Measurements from ENCODE around the gene PPP5C. TPM values are rescaled to one million over a fixed set of nuclear protein-coding genes. Genes with fewer than 3 reads are reported as not detected.

The PPP5C gene, protein sequence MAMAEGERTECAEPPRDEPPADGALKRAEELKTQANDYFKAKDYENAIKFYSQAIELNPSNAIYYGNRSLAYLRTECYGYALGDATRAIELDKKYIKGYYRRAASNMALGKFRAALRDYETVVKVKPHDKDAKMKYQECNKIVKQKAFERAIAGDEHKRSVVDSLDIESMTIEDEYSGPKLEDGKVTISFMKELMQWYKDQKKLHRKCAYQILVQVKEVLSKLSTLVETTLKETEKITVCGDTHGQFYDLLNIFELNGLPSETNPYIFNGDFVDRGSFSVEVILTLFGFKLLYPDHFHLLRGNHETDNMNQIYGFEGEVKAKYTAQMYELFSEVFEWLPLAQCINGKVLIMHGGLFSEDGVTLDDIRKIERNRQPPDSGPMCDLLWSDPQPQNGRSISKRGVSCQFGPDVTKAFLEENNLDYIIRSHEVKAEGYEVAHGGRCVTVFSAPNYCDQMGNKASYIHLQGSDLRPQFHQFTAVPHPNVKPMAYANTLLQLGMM
- 69.7 TPM for total RNA-seq

GRCh38 chr19:46346821-46347571 is at the start of gene PPP5C:
Gene PPP5C, plus strand, starts transcription at chr19:46347087. Its CDS starts 10 bp downstream, at chr19:46347097.

GRCh38 chr19:46413262-46414031 is 66.6 kb downstream of the PPP5C start, which contains the start of gene CCDC8:
Gene CCDC8, minus strand, starts transcription at chr19:46413564. Its CDS starts 754 bp downstream, at chr19:46412810.

DNA sequence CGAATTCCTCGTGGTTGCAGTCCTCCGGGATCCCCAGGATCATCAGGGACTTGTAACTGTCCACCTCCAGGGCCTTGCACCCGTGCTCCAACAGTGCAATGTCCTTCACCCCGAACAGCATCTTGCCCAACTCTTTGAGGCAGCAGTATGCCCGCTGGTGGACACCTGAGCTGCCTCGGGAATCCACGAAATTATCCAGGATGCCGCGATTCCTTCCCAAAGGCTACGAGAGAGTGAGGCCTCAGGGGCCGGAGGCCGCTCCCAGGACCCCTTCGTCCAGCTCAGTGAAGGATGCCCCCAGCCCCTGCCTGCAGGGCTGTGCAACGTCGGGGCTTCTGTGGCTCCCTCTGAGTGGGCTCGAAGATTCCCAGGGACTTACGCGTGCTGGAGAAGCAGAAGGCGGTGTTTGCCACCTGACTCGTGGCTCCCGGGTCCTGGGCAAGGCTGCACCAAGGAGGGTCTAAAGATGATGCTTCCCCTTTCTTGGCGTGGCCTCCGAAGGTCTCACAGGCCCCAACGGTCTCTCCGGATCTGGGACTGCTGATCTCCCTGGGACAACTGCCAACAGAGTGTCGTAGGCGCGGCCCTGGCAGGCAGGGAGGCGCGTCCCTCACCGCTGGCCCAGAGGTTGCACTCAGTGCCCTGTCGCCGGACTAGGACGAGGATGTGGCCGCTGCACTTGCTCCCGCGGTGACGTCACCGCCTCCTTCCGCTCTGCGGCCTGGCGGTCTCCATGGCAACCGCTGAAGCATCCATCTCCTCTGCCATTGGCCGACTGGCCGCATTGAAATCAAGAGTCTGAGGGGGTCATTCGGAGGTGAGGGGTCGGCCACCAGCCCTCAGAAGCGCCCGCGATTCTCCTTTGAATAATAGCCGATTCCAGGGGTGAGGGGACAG is 81.6 kb downstream of the PPP5C start, which contains the start of gene PNMA8C:
Gene PNMA8C, minus strand, starts transcription at position 698 of the 897 bp plus-strand sequence. Its CDS starts 577 bp downstream, at position 121.

Small RNA genes lying within 50 kb of the gene (small RNA-seq; reads per million reads assigned to genes)
- not detected for gene RNU6-924P

Other genes with a start within 250 kb of the PPP5C start
- not detected for gene IGFL3, start 222.4 kb upstream of the PPP5C start, total RNA-seq
- gene IGFL2, start 198.8 kb upstream of the PPP5C start, total RNA-seq: 0.92 TPM
- gene IGFL1, start 117.3 kb upstream of the PPP5C start, total RNA-seq: not detected
- gene HIF3A, start 50.0 kb upstream of the PPP5C start, total RNA-seq: 8.8 TPM
- gene CCDC8, start 66.5 kb downstream of the PPP5C start, total RNA-seq: 8.1 TPM
- gene PNMA8C, start 81.8 kb downstream of the PPP5C start, total RNA-seq: 39.2 TPM
- gene PNMA8A, start 124.5 kb downstream of the PPP5C start, total RNA-seq: 108 TPM
- gene PNMA8B, start 148.8 kb downstream of the PPP5C start, total RNA-seq: 33.0 TPM